HG03108 (cell line): Measurements from ENCODE around the gene DOCK2.
"Not testable (repeated sequence)": the region's sequence is repeated elsewhere in the genome, so short reads cannot be mapped to it uniquely, and the experiment has no call there.

ENCODE experiments used
- ATAC-seq: cut with Tn5 transposase; IDR thresholded peaks from one replicate; pipeline ENCODE4 v1.9.1; 2021; ENCODE audit warnings: moderate library complexity; ENCODE audit not compliant: unreplicated experiment

The DOCK2 gene

DNA sequence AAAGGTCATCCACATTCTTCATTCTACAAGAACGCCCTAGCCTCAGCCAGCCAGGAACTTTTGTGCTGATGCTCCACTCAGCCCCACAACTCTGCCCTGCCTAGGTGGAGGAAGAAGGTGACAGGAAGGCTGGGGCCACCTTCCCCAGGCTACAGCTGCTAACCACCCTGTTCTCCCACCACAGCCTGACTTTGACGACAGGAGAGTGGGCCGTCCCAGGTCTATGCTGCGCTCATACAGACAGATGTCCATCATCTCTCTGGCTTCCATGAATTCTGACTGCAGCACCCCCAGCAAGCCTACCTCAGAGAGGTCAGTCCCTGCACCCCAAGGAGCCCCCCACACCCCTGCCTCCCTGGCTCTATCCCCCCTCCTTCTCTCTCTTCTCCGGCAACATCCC, 440.5 kb downstream of the DOCK2 start:
- no peak for ATAC-seq

DNA sequence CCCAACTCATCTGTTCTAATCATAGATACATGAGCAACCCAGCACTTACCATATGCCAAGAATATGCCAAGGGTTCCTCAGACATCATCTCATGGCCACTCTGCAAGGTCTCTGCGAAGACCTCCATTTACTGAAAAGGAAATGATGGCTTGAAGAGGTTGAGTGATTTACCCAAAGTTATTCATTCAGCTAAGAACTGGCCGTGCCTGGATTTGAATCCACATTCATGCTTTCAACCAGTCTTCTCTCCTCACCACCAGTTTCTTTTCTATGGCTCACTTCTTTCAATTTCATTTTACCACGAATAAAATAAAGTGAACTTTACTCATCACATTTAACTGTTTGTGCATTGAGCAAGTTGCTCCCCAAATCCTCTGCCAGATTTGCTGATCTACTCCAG, 441.4 kb downstream of the DOCK2 start:
- ATAC-seq: no peak

DNA sequence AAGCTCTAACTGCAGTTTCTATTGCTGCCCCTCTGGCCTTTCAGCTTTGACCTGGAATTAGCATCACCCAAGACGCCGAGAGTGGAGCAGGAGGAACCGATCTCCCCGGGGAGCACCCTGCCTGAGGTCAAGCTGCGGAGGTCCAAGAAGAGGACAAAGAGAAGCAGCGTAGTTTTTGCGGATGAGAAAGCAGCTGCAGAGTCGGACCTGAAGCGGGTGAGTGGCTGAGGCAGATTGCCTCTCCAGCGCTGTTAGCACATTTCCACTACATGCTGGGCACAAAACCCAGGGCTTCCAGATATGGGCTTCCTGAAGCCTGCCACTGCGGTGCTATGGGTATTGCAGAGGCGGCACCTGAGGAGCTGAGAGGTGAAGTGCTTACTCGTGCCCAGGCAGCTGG, 441.9 kb downstream of the DOCK2 start:
- ATAC-seq: no peak

GRCh38 chr5:170080217-170080616, 443.1 kb downstream of the DOCK2 start:
- ATAC-seq: no peak

GRCh38 chr5:170080786-170081445, 443.8 kb downstream of the DOCK2 start:
- no peak for ATAC-seq

GRCh38 chr5:170081616-170082015, 444.5 kb downstream of the DOCK2 start:
- ATAC-seq: no peak

- no peak for ATAC-seq
Observed at GRCh38 chr5:170082701-170083100, 445.6 kb downstream of the DOCK2 start.

DNA sequence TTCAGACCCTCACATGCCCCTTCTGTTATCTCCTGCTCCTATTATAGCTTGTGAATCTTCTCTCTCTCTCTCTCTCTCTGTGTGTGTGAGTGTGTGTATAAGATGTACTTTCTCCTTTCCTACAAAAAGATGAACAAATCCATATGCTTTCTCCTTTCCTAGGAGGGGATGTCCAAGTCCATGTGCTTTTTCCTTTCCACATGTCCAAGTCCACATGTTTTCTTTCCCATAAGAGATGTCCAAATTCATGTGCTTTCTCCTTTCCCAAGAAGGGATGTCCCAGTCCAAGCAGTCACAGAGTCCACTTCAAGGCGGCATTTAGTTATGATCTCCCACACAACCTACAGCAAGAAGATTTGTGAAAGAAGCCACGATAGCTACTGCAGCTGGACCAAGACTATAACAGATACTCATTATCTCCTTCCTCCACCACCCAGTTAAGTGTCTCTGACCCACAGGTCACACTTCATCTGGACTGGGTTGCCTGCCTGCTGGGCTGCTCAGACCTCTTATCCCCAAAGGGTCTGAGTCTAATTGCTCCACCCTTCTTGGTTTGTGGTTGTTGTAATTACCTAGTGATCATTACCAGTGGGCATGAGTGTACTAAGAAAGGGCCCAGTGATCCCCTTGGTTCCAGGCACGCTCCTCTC, 450.2 kb downstream of the DOCK2 start:
- ATAC-seq: no peak

DNA sequence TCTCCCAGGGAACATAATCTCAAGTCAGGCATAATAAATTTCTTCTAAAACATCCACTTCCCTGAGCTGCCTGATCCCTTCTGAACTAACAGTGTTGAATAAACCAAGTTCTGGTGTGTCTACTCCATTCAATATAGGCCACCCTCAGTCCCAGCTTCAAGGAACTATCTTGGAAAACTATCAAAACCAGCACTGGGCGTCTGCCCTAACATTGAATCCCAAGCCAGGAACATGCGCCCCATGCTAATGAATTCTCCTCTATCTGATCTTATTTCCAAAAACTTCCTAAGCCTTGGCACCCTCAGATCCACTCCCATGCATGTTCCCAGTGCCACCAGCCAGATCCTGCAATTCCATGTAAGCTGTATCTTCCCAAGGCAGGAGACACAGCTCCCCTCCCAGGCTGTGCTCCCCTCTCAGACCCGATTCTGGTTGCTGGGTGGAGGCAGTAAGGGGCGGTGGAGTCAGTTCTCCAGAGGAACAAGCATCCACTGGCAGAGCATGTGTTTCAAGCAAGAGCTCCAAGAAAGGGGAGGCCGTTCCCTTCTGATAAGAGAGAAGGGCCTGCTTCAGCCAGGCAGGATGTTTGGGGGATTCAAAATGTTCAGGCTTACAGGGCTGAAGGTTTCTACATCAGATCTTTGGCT, 455.5 kb downstream of the DOCK2 start:
- ATAC-seq: no peak

DNA sequence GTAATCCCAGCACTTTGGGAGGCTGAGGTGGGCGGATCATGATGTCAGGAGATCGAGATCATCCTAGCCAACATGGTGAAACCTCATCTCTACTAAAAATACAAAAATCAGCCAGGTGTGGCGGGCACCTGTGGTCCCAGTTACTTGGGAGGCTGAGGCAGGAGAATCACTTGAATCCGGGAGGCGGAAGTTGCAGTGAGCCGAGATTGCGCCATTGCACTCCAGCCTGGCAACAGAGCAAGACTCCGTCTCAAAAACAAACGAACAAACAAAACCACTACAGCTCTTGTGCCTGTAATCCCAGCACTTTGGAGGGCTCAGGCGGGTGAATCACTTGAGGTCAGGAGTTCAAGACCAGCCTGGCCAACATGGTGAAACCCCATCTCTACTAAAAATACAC, 457.3 kb downstream of the DOCK2 start:
- ATAC-seq: not testable (repeated sequence)

DNA sequence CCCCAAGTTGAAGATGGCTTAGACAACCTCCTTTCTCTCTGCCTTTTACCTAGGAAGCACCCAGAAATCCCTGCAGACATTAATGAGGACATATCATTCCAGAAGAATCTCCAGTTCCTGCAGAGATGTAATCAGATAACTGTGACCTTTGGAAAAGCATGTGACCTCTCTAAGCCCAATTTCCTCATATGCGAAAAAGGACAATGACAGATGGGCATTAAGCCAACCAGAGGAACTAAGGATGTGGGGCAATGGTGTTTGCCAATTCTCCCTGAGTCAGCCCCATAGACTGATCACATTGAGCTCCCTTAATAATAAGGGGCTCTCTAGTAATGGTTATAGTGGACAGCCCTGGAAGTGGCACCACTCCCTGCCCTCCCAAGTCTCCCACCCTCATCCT, 458.6 kb downstream of the DOCK2 start:
- no peak for ATAC-seq

GRCh38 chr5:170097934-170098333, 460.9 kb downstream of the DOCK2 start:
- no peak for ATAC-seq

DNA sequence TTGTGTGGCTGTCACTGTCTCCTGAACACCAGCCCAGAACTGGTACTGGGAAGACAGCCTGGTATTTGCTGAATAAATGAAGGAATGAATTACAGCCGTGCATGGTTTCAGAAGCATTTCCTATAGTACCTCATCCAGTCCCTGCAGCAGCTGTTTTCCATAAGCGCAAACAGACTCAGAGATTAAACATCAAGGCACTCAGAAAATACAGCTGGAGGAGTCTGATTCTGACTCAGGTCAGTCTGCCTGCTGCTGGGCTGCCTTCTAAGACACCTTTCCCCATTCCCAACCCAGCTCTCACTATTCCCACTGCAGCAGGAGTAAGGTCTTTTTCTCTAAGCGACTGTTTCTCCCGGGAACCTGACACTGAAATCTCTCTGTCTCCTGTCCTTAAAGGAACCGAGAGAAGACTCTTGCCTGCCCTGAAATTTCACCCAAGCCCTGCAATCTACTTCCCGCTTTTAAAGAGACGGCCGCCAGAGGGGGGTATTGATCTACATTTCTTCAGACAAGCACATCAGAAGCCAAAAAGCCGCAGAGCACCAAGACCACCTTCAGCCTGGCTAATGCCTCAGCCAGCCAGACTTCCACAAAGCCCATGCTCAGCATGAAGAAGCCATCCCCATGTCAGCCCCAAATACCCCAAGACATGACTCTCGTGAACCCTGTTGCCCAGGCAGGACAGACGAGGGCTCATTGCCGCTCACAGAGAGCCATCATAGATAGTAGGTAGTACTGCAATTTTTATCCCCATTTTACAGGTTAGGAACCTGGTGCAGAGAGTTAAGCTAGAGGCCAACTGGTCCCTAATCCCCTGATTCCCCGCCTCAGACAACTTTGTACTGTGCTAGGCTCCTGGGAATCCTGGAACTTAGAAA, 463.2 kb downstream of the DOCK2 start:
- no peak for ATAC-seq

DNA sequence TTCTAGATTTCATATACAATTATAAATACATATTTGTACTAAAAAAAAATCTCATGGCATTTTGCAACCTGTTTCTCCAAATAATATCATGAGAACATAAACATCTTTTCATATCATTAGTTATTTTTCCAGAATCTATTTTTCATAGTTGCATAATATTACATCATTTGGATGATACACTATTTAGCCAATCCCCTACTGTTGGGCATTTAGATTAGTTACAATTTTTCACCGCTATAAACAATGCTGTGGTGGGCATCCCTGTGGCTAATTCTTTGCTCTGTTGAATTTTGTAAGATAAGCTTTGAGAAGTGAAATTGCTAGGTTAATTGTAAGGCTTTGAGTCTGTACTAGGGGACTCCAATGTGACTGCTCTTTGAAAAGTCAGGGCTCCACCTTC, 466.4 kb downstream of the DOCK2 start:
- ATAC-seq: no peak

DNA sequence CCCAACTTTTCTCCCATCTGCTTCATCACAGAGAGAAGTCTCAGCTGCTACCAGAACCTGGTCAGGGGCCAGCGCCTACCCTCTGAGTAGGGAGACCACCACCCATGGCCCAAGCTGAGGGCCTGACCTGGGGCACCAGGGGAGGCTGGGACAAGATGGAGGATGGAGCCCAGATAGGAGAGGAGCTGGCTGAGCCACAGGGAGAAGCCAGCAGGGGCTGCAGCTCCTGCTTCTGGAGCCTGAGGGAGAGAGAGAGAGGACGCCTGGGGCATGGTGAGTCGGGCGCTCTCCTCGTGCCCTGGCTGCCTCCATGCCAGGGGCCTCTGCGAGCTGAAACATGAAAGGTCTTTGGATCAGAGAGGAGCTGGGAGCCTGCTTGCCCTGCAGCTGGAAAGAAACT, 467.2 kb downstream of the DOCK2 start:
- ATAC-seq: no peak

DNA sequence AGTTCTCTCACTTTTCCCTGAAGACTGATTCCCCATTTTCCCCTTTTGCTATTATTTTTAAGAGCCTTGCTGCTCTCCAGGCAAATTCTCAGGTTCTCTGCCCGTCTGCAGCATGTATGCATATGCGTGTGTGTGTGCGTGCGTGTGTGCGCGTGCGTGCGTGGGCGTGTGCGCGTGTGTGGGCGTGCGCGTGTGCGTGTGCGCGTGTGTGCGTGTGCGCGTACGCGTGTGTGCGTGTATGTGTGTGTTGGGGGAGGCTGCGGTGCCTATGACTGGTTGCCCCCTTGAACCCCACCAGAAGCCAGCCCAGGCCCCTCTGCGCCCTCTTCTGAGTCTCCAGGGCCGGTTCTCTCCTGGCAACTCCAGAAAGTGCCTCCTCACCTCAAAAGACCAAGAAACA, 467.6 kb downstream of the DOCK2 start:
- no peak for ATAC-seq

DNA sequence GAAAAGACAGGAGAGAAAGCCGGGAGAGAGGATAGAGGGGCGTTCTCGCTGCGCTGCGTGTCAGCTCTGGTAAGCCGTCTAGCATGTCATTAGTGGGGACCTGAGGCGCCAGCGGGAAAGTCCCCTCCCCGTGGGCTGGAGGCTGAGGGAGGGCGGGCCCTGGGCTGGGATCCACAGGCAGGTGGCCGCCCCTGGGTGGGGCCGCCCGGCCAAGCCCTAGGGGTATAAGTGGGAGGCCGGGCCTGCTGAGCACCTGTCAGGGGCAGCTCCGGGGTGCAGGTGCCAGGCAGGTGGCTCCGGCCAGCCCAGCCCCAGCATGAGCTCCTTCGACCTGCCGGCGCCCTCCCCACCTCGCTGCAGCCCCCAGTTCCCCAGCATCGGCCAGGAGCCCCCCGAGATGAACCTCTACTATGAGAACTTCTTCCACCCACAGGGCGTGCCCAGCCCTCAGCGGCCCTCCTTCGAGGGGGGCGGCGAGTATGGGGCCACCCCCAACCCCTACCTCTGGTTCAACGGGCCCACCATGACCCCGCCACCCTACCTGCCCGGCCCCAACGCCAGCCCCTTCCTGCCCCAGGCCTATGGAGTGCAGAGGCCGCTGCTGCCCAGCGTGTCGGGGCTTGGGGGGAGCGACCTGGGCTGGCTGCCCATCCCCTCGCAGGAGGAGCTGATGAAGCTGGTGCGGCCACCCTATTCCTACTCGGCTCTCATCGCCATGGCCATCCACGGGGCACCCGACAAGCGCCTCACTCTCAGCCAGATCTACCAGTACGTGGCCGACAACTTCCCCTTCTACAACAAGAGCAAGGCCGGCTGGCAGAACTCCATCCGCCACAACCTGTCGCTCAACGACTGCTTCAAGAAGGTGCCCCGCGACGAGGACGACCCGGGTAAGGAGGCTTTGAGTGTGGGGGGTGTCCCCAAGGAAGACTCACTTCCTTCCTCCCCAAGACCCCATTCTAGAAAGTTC, 468.9 kb downstream of the DOCK2 start, which contains the start of gene FOXI1:
FOXI1 (plus strand) TSS at position 256 of the 970 bp plus-strand sequence; CDS start at position 317, 61 bp downstream.
- ATAC-seq: no peak

GRCh38 chr5:170107674-170108073, 470.6 kb downstream of the DOCK2 start:
- no peak for ATAC-seq

DNA sequence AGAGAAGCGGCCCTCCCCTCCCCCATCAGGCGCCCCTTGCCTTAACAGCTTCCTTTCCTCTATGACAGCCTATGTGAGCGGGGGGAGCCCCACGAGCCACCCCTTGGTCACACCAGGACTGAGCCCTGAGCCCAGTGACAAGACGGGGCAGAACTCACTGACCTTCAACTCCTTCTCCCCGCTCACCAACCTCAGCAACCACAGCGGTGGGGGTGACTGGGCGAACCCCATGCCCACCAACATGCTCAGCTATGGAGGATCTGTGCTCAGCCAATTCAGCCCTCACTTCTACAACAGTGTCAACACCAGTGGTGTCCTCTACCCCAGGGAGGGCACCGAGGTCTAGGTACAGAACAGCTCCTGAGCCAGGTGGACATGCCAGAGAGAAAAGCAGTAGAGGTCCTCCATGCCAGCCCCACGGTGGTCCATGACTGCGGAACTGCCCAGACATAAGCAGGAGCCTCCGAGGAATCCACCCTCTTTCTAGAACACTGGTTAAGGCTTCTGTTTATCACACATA, 471.3 kb downstream of the DOCK2 start:
- ATAC-seq: no peak
